Transverse colon (tissue), 4 donors: ENCODE results near the gene CEBPB.

Experiments
- CTCF ChIP-seq, 5 experiments: fragments of 200-600 bp in 3 of 5; fragments of 450-650 bp in 2 of 5; sonication (generic) in 3 of 5; IDR thresholded peaks; 1 replicate in 2 of 5; 2 replicates in 3 of 5; pipeline ENCODE4 v1.5.1; 2016 to 2017; ENCODE audit warnings: antibody characterized with exemption in 5 of 5, inconsistent platforms in 3 of 5, mild to moderate bottlenecking in 2 of 5, moderate library complexity in 1 of 5
- EP300 ChIP-seq: sonication (generic); formaldehyde crosslinking; IDR thresholded peaks from one replicate; pipeline ENCODE4 v1.6.1; 2017; ENCODE audit warnings: antibody characterized with exemption, low read depth
- POLR2A ChIP-seq: fragments of 450-650 bp; IDR thresholded peaks from one replicate; pipeline ENCODE4 v1.6.1; 2016; ENCODE audit warnings: antibody characterized with exemption, mild to moderate bottlenecking, moderate library complexity
- POLR2AphosphoS5 ChIP-seq, 3 donors: sonication (generic); formaldehyde crosslinking; IDR thresholded peaks; one replicate each; pipeline ENCODE4 v1.6.1; 2016; ENCODE audit warnings: antibody characterized with exemption in 3 of 3

- TF ChIP-seq CTCF (IDR thresholded peaks at IDR 0.05) = no peak
- TF ChIP-seq POLR2A = no peak
- no peak for TF ChIP-seq POLR2AphosphoS5 (IDR thresholded peaks at IDR 0.05)
- no peak for TF ChIP-seq EP300
These were observed 35.7 kb downstream of the CEBPB start for GRCh38 chr20:50226093-50226974.
